Measurements from ENCODE around the gene PXYLP1. TPM values are rescaled to one million over a fixed set of nuclear protein-coding genes. Genes with fewer than 3 reads are reported as not detected.

The PXYLP1 gene
- total and polyA plus RNA-seq, 2 of the 8 experiments (the other 6 are each of a cell fraction or from before 2014, with no cell fraction given), result 19.4 to 20.6 TPM

DNA sequence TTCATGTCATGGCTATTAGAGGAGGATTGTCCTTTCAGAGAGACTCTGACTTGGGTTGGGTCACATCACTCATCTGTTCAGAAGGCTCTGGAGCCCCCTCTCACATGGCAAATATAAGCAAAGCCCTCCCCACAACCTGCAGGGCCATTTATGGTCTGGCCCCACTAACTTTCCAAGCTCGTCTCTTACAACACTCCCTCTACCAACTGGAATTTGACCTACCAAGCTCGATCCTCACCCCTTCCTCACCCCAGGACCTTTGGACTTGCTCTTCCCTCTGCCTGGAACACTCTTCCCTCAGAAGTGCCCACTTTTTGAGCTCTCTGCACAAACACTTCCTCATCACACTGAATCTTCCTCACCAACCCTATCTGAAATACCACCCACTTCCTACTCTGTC, 14.2 kb upstream of the PXYLP1 start:
- H3K9me3 ChIP-seq (ENCODE audit: insufficient read depth in 2 of 2, low read depth in 1 of 2, low read length in 1 of 2), result no peaks in the 10 kb centered on the region
- H2BK20ac ChIP-seq (ENCODE audit: low read length), result no peak overlapping the region
- H3K9ac ChIP-seq (replicated peaks in 1 of 4; ENCODE audit: extremely low read depth in 1 of 4, low read depth in 3 of 4, low read length in 3 of 4), result no peak overlapping the region
- no peak for FAIRE-seq
- H2AFZ ChIP-seq (ENCODE audit: low read length), result no peak overlapping the region
- H2BK5ac ChIP-seq (ENCODE audit: low read depth, low read length), result no peak overlapping the region
- H4K20me1 ChIP-seq (replicated peaks in 1 of 2; ENCODE audit: control insufficient read depth in 1 of 2, insufficient read depth in 2 of 2, low read length in 2 of 2), result no peaks in the 10 kb centered on the region
- H3K4me3 ChIP-seq (ENCODE audit: extremely low read depth in 1 of 4, insufficient read depth in 2 of 4, low read depth in 3 of 4, low read length in 4 of 4), result no peak overlapping the region
- H3K27ac ChIP-seq (ENCODE audit: low read depth, low read length), result no peak overlapping the region
- H3K14ac ChIP-seq (ENCODE audit: insufficient read length), result no peak overlapping the region
- H3K23ac ChIP-seq (ENCODE audit: insufficient read length), result no peak overlapping the region
- H3K23me2 ChIP-seq (ENCODE audit: low read depth, low read length), result no peaks in the 10 kb centered on the region
- no peak overlapping the region for H3K56ac ChIP-seq (replicated peaks; ENCODE audit: insufficient read length, low read depth, low read length)
- WGBS, 2 experiments (ENCODE audit: extremely low coverage in 1 of 2, insufficient coverage in 1 of 2, insufficient read length in 1 of 2, insufficient replicate concordance in 2 of 2, low coverage in 1 of 2, low lambda C conversion rate in 2 of 2, missing lambda C conversion rate in 1 of 2), result 82% methylated on average over 2 of the region's 2 CpGs; no CpG with 5 or more reads in 1 of the 2 experiments
- peaks cover 0 to 3% (median under 1%) of the 10 kb centered on the region in 4 experiments; a peak in 2 of 7 replicates for H3K4me1 ChIP-seq (replicated peaks in 1 of 4; ENCODE audit: control insufficient read depth in 3 of 4, insufficient read depth in 4 of 4, low read length in 3 of 4)
- H3K4me2 ChIP-seq (ENCODE audit: insufficient read depth in 1 of 2, low read depth in 2 of 2, low read length in 2 of 2), result no peak overlapping the region
- no peak overlapping the region for H4K91ac ChIP-seq (replicated peaks; ENCODE audit: insufficient read length, low read length)
- no peak overlapping the region for H2AK5ac ChIP-seq (ENCODE audit: low read depth, low read length)
- no peaks in the 10 kb centered on the region for H3K36me3 ChIP-seq (ENCODE audit: control insufficient read depth in 2 of 4, insufficient read depth in 4 of 4, low read length in 3 of 4)
- ChIA-PET CTCF (ENCODE audit: partially characterized antibody) (interaction anchor here (1.0 to 1.8 kb wide), 3 partner anchors 10 to 217 kb away, joined by 4 to 6 read pairs (median 4); partner anchors contain the start of gene PXYLP1), POLR2A (ENCODE audit: partially characterized antibody) (no interaction called here)
- H3K79me2 ChIP-seq (ENCODE audit: control insufficient read depth in 1 of 2, insufficient read depth in 2 of 2, low read length in 2 of 2), result no peaks in the 10 kb centered on the region
- TF ChIP-seq CEBPB (IDR thresholded peaks at IDR 0.05; ENCODE audit: low read depth, low read length), result no peak
- no peak for TF ChIP-seq TBP (IDR thresholded peaks at IDR 0.05; ENCODE audit: low read depth, low read length)
- TF ChIP-seq SAP30 (IDR thresholded peaks at IDR 0.05; ENCODE audit: insufficient read depth, insufficient replicate concordance, low read length), result no peak
- TF ChIP-seq GTF2F1 (IDR thresholded peaks at IDR 0.05; ENCODE audit: borderline replicate concordance, low read depth, low read length), result no peak
- TF ChIP-seq POU5F1 (IDR thresholded peaks at IDR 0.05; ENCODE audit: low read depth, low read length), result no peak
- no peak for TF ChIP-seq NRF1 (IDR thresholded peaks at IDR 0.05; ENCODE audit: low read depth, low read length)
- TF ChIP-seq RBBP5 (IDR thresholded peaks at IDR 0.05; ENCODE audit: borderline replicate concordance, low read depth, low read length), result no peak
- TF ChIP-seq BRCA1 (IDR thresholded peaks at IDR 0.05; ENCODE audit: low read depth, low read length), result no peak
- TF ChIP-seq YY1 (IDR thresholded peaks at IDR 0.05; ENCODE audit: low read depth, low read length), result no peak
- no peak for TF ChIP-seq TAF1 (IDR thresholded peaks at IDR 0.05; ENCODE audit: low read depth, low read length)
- TF ChIP-seq, protein P1, sequence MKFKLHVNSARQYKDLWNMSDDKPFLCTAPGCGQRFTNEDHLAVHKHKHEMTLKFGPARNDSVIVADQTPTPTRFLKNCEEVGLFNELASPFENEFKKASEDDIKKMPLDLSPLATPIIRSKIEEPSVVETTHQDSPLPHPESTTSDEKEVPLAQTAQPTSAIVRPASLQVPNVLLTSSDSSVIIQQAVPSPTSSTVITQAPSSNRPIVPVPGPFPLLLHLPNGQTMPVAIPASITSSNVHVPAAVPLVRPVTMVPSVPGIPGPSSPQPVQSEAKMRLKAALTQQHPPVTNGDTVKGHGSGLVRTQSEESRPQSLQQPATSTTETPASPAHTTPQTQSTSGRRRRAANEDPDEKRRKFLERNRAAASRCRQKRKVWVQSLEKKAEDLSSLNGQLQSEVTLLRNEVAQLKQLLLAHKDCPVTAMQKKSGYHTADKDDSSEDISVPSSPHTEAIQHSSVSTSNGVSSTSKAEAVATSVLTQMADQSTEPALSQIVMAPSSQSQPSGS (IDR thresholded peaks at IDR 0.05; ENCODE audit: low read length), result no peak
- no peak for TF ChIP-seq TCF12 (IDR thresholded peaks at IDR 0.05; ENCODE audit: low read depth, low read length)
- TF ChIP-seq CREB1 (IDR thresholded peaks at IDR 0.05), result no peak
- TF ChIP-seq SP4 (IDR thresholded peaks at IDR 0.05; ENCODE audit: low read length), result no peak
- no peak for DNase-seq (ENCODE audit: low read depth in 1 of 2, low spot score in 2 of 2)
- H3K79me1 ChIP-seq (ENCODE audit: low read depth, low read length), result no peaks in the 10 kb centered on the region
- H3K18ac ChIP-seq (ENCODE audit: extremely low read depth, low read length), result no peak overlapping the region
- H2BK12ac ChIP-seq (ENCODE audit: low read depth, low read length), result no peak overlapping the region
- H4K8ac ChIP-seq (ENCODE audit: extremely low read depth, insufficient read depth, low read length), result no peak overlapping the region
- no peak overlapping the region for H4K5ac ChIP-seq (ENCODE audit: insufficient read length, low read depth, low read length)
- H2BK15ac ChIP-seq (ENCODE audit: low read length), result no peak overlapping the region
- H3K27me3 ChIP-seq (replicated peaks in 1 of 4; ENCODE audit: control insufficient read depth in 3 of 4, extremely low read depth in 1 of 4, insufficient read depth in 3 of 4, low read length in 3 of 4), result no peaks in the 10 kb centered on the region
- no peak overlapping the region for H3K4ac ChIP-seq (replicated peaks; ENCODE audit: insufficient read length, low read depth, low read length)
- H2BK120ac ChIP-seq (replicated peaks; ENCODE audit: low read depth, low read length), result no peak overlapping the region
